GM21717 (cell line): ENCODE results near the gene AFF2.

Experiments used
- ATAC-seq: cut with Tn5 transposase; IDR thresholded peaks from one replicate; pipeline ENCODE4 v1.9.1; 2021; ENCODE audit warnings: mild to moderate bottlenecking, moderate library complexity; ENCODE audit not compliant: unreplicated experiment

Gene AFF2

GRCh38 chrX:148500423-148501385, at the start of gene AFF2:
TSS of gene AFF2 (plus strand) at chrX:148500617. CDS start at chrX:148501098, 481 bp downstream.
- peak; percentile 48 for ATAC-seq

DNA sequence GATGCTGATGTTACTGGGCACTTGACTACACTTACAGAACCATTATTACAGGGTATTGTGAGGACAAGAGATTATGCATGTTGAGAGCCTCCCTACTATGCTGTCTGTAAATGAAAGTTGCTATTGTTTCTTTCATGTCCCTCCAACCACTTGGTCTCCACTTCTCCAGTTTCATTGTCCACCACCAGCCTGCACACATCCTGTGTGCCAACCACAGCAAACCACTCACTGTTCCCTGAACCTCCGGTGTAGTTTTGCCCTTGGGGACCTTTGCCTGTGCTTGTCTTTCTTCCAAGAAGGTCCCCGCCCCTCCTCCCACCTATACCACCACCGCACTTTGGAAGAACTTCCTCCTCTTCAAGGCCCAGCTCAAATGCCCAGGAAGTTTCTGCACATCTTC, 43.1 kb upstream of the AFF2 start:
- no peak for ATAC-seq

- peak; percentile 95 for ATAC-seq
Measured at GRCh38 chrX:148459343-148459742, 41.1 kb upstream of the AFF2 start.

DNA sequence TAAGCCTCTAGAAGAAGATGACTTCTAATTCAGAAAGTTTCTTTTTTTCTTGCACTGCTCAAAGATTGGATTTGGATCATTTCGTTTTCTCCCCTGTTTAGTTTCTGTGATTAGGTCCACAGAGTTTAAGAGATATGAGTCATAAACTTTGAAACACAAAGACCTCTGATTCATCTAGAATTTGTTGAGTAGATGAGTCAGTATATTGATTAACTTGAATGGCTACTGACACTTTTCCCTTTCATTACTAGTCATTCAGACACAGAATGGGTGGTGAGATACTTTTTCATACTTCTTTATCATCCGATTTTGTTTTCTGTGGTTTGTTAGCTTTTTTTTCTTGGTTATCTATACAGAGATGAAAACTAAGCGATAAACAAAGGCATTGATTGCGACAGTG, 34.1 kb upstream of the AFF2 start:
- peak; percentile 95 for ATAC-seq

DNA sequence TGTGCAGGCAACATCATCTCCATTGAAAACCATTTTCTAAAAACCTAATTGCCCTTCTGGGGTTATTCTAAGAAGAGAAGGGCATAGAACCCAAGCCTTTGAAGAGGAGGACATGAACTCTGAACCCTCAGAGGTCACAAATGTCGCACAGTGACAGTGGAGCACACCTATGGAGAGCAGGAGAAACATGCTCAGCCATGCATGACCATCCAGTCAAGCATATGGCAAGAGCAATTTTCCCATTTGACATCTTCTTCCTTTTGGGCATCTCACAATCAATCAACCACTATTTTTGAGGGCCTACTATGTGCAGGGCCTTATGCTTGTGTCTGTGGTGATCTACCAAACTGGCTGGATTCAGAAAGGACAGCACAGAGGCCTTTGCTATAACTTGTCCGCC, 30.1 kb upstream of the AFF2 start:
- ATAC-seq = no peak

DNA sequence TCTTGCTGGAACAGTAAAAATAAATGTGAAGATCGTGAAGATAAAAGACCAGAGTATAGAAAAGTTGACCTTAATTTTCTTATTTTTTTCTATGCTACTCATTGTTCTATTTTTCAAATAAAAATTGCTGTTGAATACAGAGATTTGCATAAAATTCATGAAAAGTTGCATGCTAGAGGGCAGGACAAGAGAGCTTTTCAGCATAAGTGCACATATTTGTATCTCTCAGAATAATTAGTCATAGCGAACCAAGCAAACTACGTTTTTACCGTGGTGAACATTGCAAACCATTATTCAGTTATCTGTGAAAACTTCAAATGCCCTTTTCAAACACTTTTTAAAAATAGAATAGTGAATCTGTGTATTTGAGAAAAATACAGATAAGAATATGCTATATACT, 26.4 kb upstream of the AFF2 start:
- no peak for ATAC-seq

DNA sequence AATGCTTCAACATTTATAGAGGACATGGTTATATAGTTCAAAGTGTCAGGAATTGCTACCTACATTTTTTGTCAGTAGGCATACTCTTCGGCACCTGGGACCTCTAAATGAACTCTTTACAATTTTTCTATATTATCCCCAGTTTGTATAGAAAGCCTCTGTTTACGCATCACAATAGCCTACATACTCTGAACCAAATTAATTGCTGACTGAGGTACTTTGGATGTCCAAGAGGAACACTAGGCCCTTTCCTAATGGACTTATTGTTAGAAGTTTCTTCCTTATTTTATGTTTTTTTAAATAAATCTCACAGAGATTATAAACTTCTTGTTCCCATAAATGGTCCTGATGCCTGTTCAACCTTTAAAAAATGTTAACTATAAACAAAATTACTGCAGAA, 8.4 kb upstream of the AFF2 start:
- no peak for ATAC-seq

- ATAC-seq = no peak
Measured at GRCh38 chrX:148495176-148495575, 5.2 kb upstream of the AFF2 start.

DNA sequence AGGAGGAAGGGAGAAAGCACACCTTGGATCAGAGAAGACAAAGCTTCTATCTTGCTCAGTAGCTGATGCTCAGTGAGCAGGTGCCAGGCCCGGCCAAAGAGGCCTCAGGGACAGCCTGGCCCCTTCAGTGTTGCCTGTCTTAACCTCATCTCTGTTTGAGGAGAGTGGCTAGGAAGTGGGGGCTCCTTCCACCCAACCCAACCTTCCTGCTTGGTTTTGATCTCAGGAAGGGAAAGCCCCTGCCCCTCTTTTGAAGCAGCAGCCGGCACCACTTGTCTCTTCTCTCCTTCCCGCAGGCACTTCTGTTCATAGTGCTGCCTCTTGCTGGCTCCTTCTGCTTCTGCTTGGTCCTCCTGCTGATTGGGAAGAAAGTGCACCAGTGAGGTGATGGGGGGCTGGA, 2.4 kb upstream of the AFF2 start:
- ATAC-seq = no peak

- no peak for ATAC-seq
Measured at GRCh38 chrX:148499638-148500422, 587 bp upstream of the AFF2 start.

GRCh38 chrX:148501386-148502066, 1.1 kb downstream of the AFF2 start:
- no peak for ATAC-seq

DNA sequence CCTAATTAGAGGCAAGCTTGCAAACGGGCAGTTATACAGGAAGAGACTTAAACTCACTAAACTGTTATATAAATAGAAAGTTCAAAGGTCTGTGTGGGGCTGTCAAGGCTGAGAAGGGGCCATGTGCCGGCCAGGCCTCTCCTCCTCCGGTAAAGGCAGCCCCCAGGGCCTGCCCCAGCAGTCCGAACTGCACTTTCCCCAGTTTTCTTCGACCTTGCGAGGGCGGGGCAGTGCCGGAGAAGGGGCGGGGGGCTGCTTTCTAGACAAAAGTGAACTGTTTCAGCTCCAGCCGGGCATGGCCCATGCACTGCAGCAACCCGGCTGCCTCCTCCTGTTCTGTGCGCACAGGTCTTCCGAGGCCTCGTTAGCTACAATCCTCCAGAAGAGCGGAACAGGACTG, 4.1 kb downstream of the AFF2 start:
- no peak for ATAC-seq

GRCh38 chrX:148507418-148507817, 7.0 kb downstream of the AFF2 start:
- no peak for ATAC-seq

DNA sequence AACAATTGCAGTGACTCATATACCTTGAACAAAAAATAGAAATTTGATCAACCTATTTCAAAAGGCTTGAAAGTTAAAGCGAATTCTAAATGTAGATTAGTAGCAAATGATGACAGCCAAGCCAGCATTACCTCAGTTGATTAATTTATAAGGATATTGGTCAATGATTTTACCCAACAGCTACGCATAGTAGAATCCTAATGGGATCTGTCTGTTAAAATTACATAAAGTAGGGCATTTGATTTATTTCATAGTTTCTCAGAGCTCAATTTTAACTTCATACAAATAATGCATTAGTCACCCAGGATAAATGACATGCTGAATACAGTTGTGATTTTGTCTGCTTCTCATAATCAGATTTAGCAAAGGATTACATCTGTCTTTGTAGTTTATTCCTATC, 12.0 kb downstream of the AFF2 start:
- no peak for ATAC-seq

GRCh38 chrX:148513661-148514060, 13.2 kb downstream of the AFF2 start:
- ATAC-seq = no peak

DNA sequence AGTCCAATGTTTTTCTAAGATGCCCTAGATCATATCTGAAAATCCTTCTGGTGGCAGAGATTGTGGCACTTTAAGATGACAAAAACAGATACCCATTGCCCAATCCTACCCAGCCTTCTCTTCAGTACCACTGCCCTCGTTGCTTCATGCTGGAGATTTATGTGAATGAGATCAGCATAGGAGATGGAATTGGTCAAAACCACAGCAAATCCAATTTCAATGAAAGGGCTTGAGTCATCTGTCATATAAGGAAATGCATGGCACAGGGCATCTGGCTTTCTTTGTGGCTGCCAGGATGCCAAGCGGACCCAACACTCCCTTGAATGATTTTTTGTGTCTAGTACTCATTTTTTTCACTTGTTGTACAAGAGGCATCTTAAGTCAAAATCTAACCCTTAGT, 16.8 kb downstream of the AFF2 start:
- no peak for ATAC-seq

DNA sequence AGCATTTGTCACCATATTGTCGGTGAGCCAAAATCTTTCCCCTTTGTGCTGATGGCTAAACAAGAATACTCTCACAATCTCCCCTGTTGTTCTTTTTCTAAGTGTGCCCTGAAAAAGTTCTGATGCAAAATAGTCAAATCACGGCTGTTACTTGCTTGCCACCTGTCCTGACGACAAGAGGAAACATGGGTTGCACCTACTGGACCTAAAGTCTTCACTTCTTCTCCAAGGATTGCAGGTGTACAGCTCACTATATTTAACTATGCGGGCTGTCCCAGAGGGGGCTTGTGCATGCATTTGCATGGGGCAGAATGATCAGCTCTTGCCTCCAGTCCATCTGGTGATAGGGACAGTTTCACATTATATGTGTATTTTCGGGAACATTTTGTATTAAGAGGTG, 21.6 kb downstream of the AFF2 start:
- no peak for ATAC-seq

- ATAC-seq = no peak
Measured at GRCh38 chrX:148523303-148524080, 23.1 kb downstream of the AFF2 start.

DNA sequence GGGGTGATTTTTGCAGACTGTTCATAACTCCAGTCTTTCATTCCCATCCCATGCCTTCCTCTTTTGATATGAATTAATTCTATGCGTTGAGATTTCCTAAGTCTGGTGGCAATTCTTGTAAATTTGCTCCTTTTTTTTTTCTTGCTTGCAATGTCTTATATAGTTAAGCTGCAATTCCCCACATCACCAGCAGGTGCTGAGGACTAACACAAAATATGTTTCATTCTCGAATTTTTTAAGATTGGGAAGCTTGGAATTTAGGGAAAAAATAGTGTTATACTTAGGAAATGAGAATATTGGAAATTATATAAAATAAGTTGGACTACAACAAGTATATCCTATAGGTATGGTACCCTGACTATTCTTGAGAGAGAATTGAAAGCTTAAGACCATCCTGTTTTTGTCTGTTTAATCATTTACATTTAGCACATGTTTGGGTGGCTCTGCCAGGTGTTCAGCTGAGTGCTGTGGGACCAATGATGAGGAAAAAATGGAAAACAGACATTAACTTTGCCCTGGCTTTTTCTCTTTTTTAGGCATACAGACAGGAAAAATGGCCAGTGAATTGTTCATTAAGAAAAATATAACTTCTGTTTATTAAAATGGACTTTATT, 30.2 kb downstream of the AFF2 start:
- no peak for ATAC-seq

GRCh38 chrX:148534291-148534690, 33.9 kb downstream of the AFF2 start:
- no peak for ATAC-seq
